ENCODE results near the gene PDE1A. TPM values are rescaled to one million over a fixed set of nuclear protein-coding genes. Genes with fewer than 3 reads are reported as not detected.

PDE1A gene
- total and polyA plus RNA-seq, 4 donors = 1.0 to 11.8 (median 3.6) TPM

DNA sequence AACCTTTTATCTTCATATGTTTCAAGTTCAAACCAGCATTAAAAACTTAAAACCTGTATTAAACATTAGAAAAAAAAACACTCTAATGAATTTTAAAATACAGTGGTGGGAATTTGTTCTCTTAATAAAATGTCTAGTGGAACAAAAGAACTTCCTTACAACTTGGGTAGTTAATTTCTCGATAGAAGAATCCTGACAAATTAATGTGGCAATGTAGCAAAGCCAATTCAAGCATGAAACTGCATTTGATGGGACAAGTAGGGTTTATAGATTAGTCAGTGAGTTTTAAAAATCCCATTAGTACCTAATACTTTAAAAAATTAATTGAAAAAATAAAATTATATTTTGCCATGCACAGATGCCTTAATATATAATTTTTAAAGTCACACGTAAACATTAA, 59.4 kb downstream of the PDE1A start:
- H3K4me1 ChIP-seq (ENCODE audit: control insufficient read depth in 5 of 5, insufficient read depth in 5 of 5, low read length in 5 of 5) = peaks cover 0 to 3% (median 0%) of the 10 kb centered on the region in 5 donors
- no peak overlapping the region for H3K9ac ChIP-seq (ENCODE audit: insufficient read depth in 1 of 2, low read length in 2 of 2)
- TF ChIP-seq, protein P1, sequence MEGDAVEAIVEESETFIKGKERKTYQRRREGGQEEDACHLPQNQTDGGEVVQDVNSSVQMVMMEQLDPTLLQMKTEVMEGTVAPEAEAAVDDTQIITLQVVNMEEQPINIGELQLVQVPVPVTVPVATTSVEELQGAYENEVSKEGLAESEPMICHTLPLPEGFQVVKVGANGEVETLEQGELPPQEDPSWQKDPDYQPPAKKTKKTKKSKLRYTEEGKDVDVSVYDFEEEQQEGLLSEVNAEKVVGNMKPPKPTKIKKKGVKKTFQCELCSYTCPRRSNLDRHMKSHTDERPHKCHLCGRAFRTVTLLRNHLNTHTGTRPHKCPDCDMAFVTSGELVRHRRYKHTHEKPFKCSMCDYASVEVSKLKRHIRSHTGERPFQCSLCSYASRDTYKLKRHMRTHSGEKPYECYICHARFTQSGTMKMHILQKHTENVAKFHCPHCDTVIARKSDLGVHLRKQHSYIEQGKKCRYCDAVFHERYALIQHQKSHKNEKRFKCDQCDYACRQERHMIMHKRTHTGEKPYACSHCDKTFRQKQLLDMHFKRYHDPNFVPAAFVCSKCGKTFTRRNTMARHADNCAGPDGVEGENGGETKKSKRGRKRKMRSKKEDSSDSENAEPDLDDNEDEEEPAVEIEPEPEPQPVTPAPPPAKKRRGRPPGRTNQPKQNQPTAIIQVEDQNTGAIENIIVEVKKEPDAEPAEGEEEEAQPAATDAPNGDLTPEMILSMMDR (IDR thresholded peaks at IDR 0.05; ENCODE audit: control extremely low read depth, extremely low read depth) = no peak
- ATAC-seq (ENCODE audit: insufficient read depth, low FRiP score) = no peak
- H3K27me3 ChIP-seq (ENCODE audit: control insufficient read depth in 3 of 3, insufficient read depth in 3 of 3, low read length in 2 of 3) = no peaks in the 10 kb centered on the region
- no peak overlapping the region for H3K4me3 ChIP-seq
- H3K27ac ChIP-seq (ENCODE audit: low read depth in 1 of 2, low read length in 1 of 2) = no peak overlapping the region
- no peaks in the 10 kb centered on the region for H3K9me3 ChIP-seq (ENCODE audit: control insufficient read depth in 4 of 4, insufficient read depth in 3 of 4, low read length in 3 of 4)
- DNase-seq = no peak
- 90 to 93% methylated on average over 2 of the region's 2 CpGs for WGBS, 2 donors
- H3K36me3 ChIP-seq (ENCODE audit: control insufficient read depth in 4 of 4, insufficient read depth in 4 of 4, low read length in 4 of 4) = no peaks in the 10 kb centered on the region

DNA sequence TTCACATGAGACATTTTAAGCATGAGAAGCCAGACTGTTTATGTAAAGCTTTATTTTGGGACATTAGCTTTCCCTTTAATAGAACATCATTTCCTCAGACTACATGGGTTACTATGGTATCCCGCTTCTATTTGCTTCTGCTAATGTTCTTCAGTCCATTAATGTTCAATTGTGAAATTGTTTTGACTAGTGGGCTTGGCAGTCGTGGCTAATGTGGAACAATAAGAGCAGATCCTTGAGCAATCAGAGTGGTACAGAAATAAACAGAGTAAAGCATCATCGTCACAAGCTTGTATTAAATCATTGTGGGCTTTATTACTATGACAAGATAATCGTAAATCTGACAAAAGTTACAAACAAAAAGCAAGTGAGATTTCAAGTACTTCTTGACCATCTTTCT, 60.2 kb downstream of the PDE1A start:
- H3K27ac ChIP-seq (ENCODE audit: low read depth in 1 of 2, low read length in 1 of 2) = no peak overlapping the region
- H3K36me3 ChIP-seq (ENCODE audit: control insufficient read depth in 4 of 4, insufficient read depth in 4 of 4, low read length in 4 of 4) = no peaks in the 10 kb centered on the region
- H3K9ac ChIP-seq (ENCODE audit: insufficient read depth in 1 of 2, low read length in 2 of 2) = no peak overlapping the region
- H3K4me1 ChIP-seq (ENCODE audit: control insufficient read depth in 5 of 5, insufficient read depth in 5 of 5, low read length in 5 of 5) = peaks cover 0 to 3% (median 0%) of the 10 kb centered on the region in 5 donors
- no peaks in the 10 kb centered on the region for H3K9me3 ChIP-seq (ENCODE audit: control insufficient read depth in 4 of 4, insufficient read depth in 3 of 4, low read length in 3 of 4)
- no peak overlapping the region for H3K4me3 ChIP-seq
- TF ChIP-seq, protein P1 (IDR thresholded peaks at IDR 0.05; ENCODE audit: control extremely low read depth, extremely low read depth) = no peak
- 49 to 73% methylated on average over 4 of the region's 4 CpGs for WGBS, 2 donors
- ATAC-seq (ENCODE audit: insufficient read depth, low FRiP score) (peak; percentile 37), DNase-seq (peak; percentile 40 to 89 (median 75))
- H3K27me3 ChIP-seq (ENCODE audit: control insufficient read depth in 3 of 3, insufficient read depth in 3 of 3, low read length in 2 of 3) = no peaks in the 10 kb centered on the region

DNA sequence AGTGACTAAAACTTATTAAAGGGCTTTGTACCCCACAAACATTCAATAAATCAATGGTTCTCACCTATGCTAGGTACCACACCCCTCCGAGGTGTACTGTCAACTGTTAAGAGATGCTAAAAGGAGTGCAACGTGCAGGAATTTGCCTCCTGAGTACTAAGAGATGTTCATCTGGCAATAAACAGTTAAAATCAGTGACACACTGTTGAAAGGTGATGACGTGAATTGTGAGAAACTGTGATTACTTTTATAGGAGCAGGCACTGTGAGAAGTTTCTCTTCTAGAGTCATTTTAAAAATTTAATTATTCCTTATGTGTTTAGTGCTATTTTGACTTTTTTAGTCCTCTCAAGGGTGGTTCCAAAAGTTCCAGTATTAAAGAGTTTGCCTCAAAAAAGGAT, 61.0 kb downstream of the PDE1A start:
- peaks cover 0 to 3% (median 0%) of the 10 kb centered on the region in 5 donors for H3K4me1 ChIP-seq (ENCODE audit: control insufficient read depth in 5 of 5, insufficient read depth in 5 of 5, low read length in 5 of 5)
- H3K9me3 ChIP-seq (ENCODE audit: control insufficient read depth in 4 of 4, insufficient read depth in 3 of 4, low read length in 3 of 4) = no peaks in the 10 kb centered on the region
- H3K4me3 ChIP-seq = no peak overlapping the region
- no peak for DNase-seq
- H3K27ac ChIP-seq (ENCODE audit: low read depth in 1 of 2, low read length in 1 of 2) = no peak overlapping the region
- H3K27me3 ChIP-seq (ENCODE audit: control insufficient read depth in 3 of 3, insufficient read depth in 3 of 3, low read length in 2 of 3) = no peaks in the 10 kb centered on the region
- no peaks in the 10 kb centered on the region for H3K36me3 ChIP-seq (ENCODE audit: control insufficient read depth in 4 of 4, insufficient read depth in 4 of 4, low read length in 4 of 4)
- ATAC-seq (ENCODE audit: insufficient read depth, low FRiP score) = no peak
- H3K9ac ChIP-seq (ENCODE audit: insufficient read depth in 1 of 2, low read length in 2 of 2) = no peak overlapping the region
- TF ChIP-seq, protein P1 (IDR thresholded peaks at IDR 0.05; ENCODE audit: control extremely low read depth, extremely low read depth) = no peak
- 82 to 87% methylated on average over 3 of the region's 3 CpGs for WGBS, 2 donors

DNA sequence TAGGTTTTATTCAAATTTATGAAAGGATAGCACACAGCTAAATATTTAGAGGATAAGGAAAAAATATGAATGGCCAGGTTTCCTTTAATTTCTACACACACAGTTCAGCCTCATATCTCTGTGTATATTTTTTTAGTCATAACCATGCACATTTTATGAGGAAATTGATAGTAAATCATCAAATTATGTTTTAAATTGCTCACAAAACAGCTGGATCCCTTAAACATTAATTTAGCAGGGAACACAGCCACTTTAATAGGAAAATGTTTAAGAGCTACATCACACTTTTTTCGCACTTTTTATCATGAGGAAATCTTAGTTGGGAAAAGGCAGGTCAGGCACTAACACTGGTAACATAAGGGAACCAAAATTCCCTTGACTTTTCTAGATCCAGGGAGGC, 65.4 kb downstream of the PDE1A start:
- Histone ChIP-seq H3K4me1 (ENCODE audit: control insufficient read depth in 5 of 5, insufficient read depth in 5 of 5, low read length in 5 of 5) (peaks cover 0 to 15% (median 0%) of the 10 kb centered on the region in 5 donors), H3K36me3 (ENCODE audit: control insufficient read depth in 4 of 4, insufficient read depth in 4 of 4, low read length in 4 of 4) (no peaks in the 10 kb centered on the region), H3K27me3 (ENCODE audit: control insufficient read depth in 3 of 3, insufficient read depth in 3 of 3, low read length in 2 of 3) (no peaks in the 10 kb centered on the region), H3K4me3 (no peak overlapping the region), H3K27ac (ENCODE audit: low read depth in 1 of 2, low read length in 1 of 2) (no peak overlapping the region), H3K9me3 (ENCODE audit: control insufficient read depth in 4 of 4, insufficient read depth in 3 of 4, low read length in 3 of 4) (no peaks in the 10 kb centered on the region), H3K9ac (ENCODE audit: insufficient read depth in 1 of 2, low read length in 2 of 2) (no peak overlapping the region)
- TF ChIP-seq, protein P1 (IDR thresholded peaks at IDR 0.05; ENCODE audit: control extremely low read depth, extremely low read depth) = no peak
- WGBS, 2 donors = 85 to 87% methylated on average over 1 of the region's 1 CpG
- DNase-seq (no peak), ATAC-seq (ENCODE audit: insufficient read depth, low FRiP score) (no peak)

All from lung (tissue), 12 donors.